Muscle layer of duodenum (tissue), 2 donors: ENCODE data around the gene FAM120B.
A peak's percentile ranks its signal among the peaks of the same experiment; 100 is the strongest.
"Not testable (repeated sequence)": the region's sequence is repeated elsewhere in the genome, so short reads cannot be mapped to it uniquely, and the experiment has no call there.

Experiments
- H3K27ac ChIP-seq: one replicate; pipeline ENCODE4 v1.7.0; 2013; ENCODE audit warnings: mild to moderate bottlenecking, low read length
- H3K27me3 ChIP-seq: one replicate; pipeline ENCODE4 v1.7.0; 2013; ENCODE audit warnings: low read depth, mild to moderate bottlenecking, control low read depth, low read length
- H3K36me3 ChIP-seq, 2 donors: one replicate each; pipeline ENCODE4 v1.7.0; 2013; ENCODE audit warnings: low read length in 2 of 2, control low read depth in 1 of 2, mild to moderate bottlenecking in 1 of 2; ENCODE audit not compliant: insufficient read depth in 2 of 2, control insufficient read depth in 1 of 2
- H3K4me1 ChIP-seq, 2 donors: one replicate each; pipeline ENCODE4 v1.7.0; 2013; ENCODE audit warnings: low read length in 2 of 2, mild to moderate bottlenecking in 2 of 2, control low read depth in 1 of 2, moderate library complexity in 1 of 2; ENCODE audit not compliant: insufficient read depth in 2 of 2, control insufficient read depth in 1 of 2
- H3K4me3 ChIP-seq, 2 donors: one replicate each; pipeline ENCODE4 v1.7.0; 2013; ENCODE audit warnings: low read length in 2 of 2, low read depth in 1 of 2, mild to moderate bottlenecking in 1 of 2
- H3K9me3 ChIP-seq, 2 donors: one replicate each; pipeline ENCODE4 v1.7.0; 2013; ENCODE audit warnings: low read length in 2 of 2, control low read depth in 1 of 2, mild to moderate bottlenecking in 1 of 2; ENCODE audit not compliant: control insufficient read depth in 1 of 2
- donor health status: healthy.

The FAM120B gene

DNA sequence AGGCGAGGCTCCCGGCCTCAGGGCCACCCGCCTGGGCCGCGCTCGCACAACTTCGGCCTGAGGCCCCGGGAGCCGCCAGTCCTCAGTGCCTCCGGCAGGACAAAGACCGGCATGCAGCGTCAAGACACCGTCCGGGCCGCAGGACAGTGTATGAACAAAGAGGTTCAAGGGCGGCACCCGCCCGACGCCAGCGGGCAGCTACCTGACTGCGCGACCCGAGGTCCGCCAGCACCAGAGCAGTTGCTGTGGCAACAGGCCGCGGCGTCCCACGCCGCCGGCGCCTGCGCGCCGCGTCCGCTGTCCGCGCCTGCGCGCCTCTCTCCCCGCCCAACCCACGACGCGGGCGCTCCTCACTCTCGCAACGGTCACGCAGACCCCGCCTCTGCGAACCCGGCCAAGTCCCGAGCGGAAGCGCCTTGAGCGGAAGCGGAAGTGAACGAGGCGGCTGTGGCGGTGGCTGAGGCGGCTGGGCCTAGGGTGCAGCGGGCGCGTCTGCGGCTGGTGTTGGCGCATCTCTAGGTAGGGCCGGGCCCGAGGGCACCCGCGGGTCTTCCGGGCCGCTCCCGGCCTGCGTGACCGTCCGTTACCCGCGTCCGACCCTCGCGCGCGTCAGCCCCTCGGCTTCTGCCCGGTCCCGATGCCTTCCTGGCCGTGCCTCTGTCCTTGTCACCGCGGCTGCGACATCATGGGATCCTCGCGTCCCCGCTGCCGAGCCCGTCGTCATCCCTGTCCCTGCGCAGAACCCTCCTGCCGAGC is at the start of gene FAM120B:
FAM120B (plus strand) TSS at position 435 of the 756 bp plus-strand sequence. CDS start 10,633 bp downstream, outside the sequence.
- no peaks in the 10 kb centered on the region for H3K36me3 ChIP-seq
- no peaks in the 10 kb centered on the region for H3K9me3 ChIP-seq
- no peaks in the 10 kb centered on the region for H3K27me3 ChIP-seq
- peak within 1 kb of the TSS; percentile 88 for H3K27ac ChIP-seq
- peaks cover 21 to 30% of the 10 kb centered on the region in 2 donors for H3K4me1 ChIP-seq
- H3K4me3 ChIP-seq: peak within 1 kb of the TSS; percentile 90 to 99

DNA sequence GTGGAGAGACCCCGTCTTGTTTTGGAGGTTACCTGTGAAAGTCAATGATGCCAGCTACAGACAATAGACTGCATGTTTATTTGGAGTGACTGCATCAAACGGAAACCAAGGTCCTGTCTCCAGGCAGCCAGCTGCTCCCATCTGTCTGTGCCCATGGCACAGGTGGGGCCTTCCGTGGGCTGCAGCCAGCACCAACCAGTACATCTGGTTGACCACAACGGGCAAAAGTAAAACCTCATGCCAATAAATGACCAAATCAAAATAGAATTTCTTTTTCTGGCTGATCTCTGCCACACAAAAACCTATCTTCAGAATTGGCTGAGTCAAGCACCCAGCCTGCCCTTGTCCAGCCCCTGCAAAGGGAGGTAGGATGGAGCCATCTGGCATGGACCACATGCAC is 49.2 kb upstream of the FAM120B start:
- Histone ChIP-seq H3K27ac (no peak overlapping the region), H3K4me3 (no peak overlapping the region), H3K36me3 (no peaks in the 10 kb centered on the region), H3K4me1 (no peaks in the 10 kb centered on the region), H3K9me3 (no peaks in the 10 kb centered on the region), H3K27me3 (no peaks in the 10 kb centered on the region)

DNA sequence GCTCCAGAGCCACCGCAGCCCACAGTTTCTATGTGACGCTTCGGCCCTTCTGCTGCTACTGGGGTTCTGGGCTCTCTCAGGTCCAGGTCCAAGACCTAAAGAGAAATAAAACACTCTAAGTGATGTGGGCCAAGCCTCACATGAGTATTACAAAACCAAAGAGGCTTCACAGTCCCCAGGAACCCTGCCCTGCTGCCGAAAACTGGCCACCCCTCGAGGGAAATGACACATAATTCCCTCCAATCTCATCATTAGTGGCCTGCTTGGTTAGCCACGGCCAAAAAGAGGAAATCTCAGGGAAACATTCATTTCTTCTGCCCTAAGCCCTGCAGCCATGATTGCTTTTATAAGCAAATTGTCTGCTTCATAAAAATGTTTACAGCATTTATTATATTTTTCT is 48.2 kb upstream of the FAM120B start:
- H3K27ac ChIP-seq: no peak overlapping the region
- no peak overlapping the region for H3K4me3 ChIP-seq
- H3K9me3 ChIP-seq: no peaks in the 10 kb centered on the region
- no peaks in the 10 kb centered on the region for H3K36me3 ChIP-seq
- no peaks in the 10 kb centered on the region for H3K27me3 ChIP-seq
- no peaks in the 10 kb centered on the region for H3K4me1 ChIP-seq

- no peaks in the 10 kb centered on the region for H3K36me3 ChIP-seq
- no peak overlapping the region for H3K27ac ChIP-seq
- no peak overlapping the region for H3K4me3 ChIP-seq
- H3K4me1 ChIP-seq: no peaks in the 10 kb centered on the region
- no peaks in the 10 kb centered on the region for H3K27me3 ChIP-seq
- no peaks in the 10 kb centered on the region for H3K9me3 ChIP-seq
Measured at GRCh38 chr6:170259278-170259677, 47.3 kb upstream of the FAM120B start.

- Histone ChIP-seq H3K4me3 (no peak overlapping the region), H3K36me3 (no peaks in the 10 kb centered on the region), H3K27me3 (no peaks in the 10 kb centered on the region), H3K27ac (no peak overlapping the region), H3K4me1 (no peaks in the 10 kb centered on the region), H3K9me3 (no peaks in the 10 kb centered on the region)
Measured at GRCh38 chr6:170260686-170261085, 45.9 kb upstream of the FAM120B start.

- H3K27ac ChIP-seq: no peak overlapping the region
- no peaks in the 10 kb centered on the region for H3K36me3 ChIP-seq
- H3K4me1 ChIP-seq: peaks cover 0 to 3% of the 10 kb centered on the region in 2 donors
- no peak overlapping the region for H3K4me3 ChIP-seq
- no peaks in the 10 kb centered on the region for H3K9me3 ChIP-seq
- H3K27me3 ChIP-seq: no peaks in the 10 kb centered on the region
Measured at GRCh38 chr6:170261643-170262488, 44.7 kb upstream of the FAM120B start.

- Histone ChIP-seq H3K27ac (no peak overlapping the region), H3K4me3 (no peak overlapping the region), H3K27me3 (no peaks in the 10 kb centered on the region)
Measured at GRCh38 chr6:170262489-170263088, 44.0 kb upstream of the FAM120B start.

GRCh38 chr6:170263410-170263809 is 43.1 kb upstream of the FAM120B start:
- Histone ChIP-seq H3K36me3 (no peaks in the 10 kb centered on the region), H3K27ac (no peak overlapping the region), H3K4me1 (peaks cover 0 to 3% of the 10 kb centered on the region in 2 donors), H3K9me3 (no peaks in the 10 kb centered on the region), H3K27me3 (no peaks in the 10 kb centered on the region), H3K4me3 (no peak overlapping the region)

More at GRCh38 chr6:170262489-170263088, 44.0 kb upstream of the FAM120B start:
- Histone ChIP-seq H3K4me1 (peaks cover 0 to 3% of the 10 kb centered on the region in 2 donors), H3K36me3 (no peaks in the 10 kb centered on the region), H3K9me3 (no peaks in the 10 kb centered on the region)

- Histone ChIP-seq H3K4me1 (peaks cover 0 to 3% of the 10 kb centered on the region in 2 donors), H3K4me3 (no peak overlapping the region), H3K27ac (no peak overlapping the region), H3K36me3 (no peaks in the 10 kb centered on the region), H3K9me3 (no peaks in the 10 kb centered on the region), H3K27me3 (no peaks in the 10 kb centered on the region)
Measured at GRCh38 chr6:170264086-170264485, 42.5 kb upstream of the FAM120B start.

DNA sequence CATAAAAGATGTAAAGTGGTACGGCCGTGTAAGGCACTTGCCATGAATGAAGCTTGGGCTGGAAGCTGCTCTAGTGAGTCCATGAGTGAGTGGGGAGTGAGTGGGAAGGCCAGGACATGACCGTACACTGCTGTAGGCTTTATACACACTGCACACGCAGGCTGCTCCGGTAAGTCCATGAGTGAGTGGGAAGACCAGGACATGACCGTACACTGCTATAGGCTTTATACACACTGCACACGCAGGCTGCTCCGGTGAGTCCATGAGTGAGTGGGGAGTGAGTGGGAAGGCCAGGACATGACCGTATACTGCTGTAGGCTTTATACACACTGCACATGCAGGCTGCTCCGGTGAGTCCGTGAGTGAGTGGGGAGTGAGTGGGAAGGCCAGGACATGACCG is 41.9 kb upstream of the FAM120B start:
- not testable (repeated sequence) for H3K9me3 ChIP-seq, H3K4me3 ChIP-seq, H3K27ac ChIP-seq, H3K27me3 ChIP-seq, H3K36me3 ChIP-seq, H3K4me1 ChIP-seq

DNA sequence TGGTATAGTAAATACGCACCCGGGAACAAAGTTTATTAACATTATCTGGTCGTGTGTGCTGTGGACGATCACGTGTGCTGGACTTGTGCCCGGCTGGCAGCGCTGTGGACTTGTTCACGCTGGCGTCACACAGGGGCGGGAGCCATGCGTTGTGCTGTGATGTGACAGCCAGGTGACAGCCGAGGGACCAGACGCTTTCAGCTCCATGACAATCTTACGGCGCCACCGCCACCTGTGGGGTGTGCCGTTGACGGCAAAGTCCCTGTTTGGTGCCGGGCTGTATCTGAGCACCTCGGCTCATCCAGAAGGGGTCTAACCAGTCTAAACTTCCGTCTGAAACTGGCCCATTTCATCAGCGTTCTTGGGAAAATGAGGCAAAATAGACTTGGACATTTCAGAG is 40.9 kb upstream of the FAM120B start:
- Histone ChIP-seq H3K27ac (no peak overlapping the region), H3K9me3 (no peaks in the 10 kb centered on the region), H3K4me3 (no peak overlapping the region), H3K4me1 (peaks cover 0 to 3% of the 10 kb centered on the region in 2 donors), H3K27me3 (no peaks in the 10 kb centered on the region), H3K36me3 (no peaks in the 10 kb centered on the region)
